Measurements from ENCODE around the gene BCAR3.
"Not testable (repeated sequence)": the region's sequence is repeated elsewhere in the genome, so short reads cannot be mapped to it uniquely, and the experiment has no call there.

Gene BCAR3

DNA sequence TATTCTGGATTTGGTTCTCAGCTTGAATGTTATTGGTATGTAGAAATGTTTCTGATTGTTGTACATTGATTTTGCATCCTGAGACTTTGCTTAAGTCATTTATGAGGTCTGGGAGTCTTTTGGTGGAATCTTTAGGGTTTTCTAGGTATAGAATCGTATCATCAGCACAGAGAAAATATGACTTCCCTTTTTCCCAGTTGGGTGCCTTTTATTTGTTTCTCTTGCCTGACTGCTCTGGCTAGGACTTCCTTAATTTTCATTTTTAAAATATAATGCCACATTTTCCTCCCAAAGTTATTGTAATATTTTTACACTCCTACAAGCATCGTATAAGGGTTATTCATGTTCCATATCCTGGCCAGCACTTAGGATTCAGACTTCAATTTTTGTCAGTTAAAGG, 122.6 kb downstream of the BCAR3 start:
- Mint-ChIP-seq H3K27ac (no peak overlapping the region), H3K36me3 (ENCODE audit: insufficient read depth) (no peaks in the 10 kb centered on the region)

DNA sequence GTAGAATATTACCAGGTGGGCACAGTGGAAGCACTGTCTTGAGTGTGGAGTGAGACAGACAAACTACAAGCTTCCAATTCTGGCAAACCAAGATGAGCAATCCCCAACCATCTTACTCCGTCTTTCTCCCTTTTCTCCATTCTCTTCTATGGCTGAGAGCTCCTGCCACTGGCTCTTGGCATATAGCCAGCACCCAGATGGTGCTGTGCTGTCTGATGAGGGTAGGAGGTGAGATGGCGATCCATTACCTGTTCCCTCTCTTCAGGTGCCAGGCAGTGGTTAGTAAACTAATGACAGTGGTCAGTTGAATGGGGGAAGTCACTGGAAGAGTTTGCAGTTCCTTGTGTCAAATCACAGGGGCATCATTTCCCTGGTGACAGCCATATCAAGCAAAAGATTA, 125.3 kb downstream of the BCAR3 start:
- ATAC-seq (replicated peaks), result no peak
- H3K4me1 Mint-ChIP-seq (ENCODE audit: low read depth in 2 of 2), result no peaks in the 10 kb centered on the region

More for the DNA sequence above, 122.6 kb downstream of the BCAR3 start:
- no peaks in the 10 kb centered on the region for H3K4me1 Mint-ChIP-seq (ENCODE audit: low read depth in 2 of 2)
- no peak for ATAC-seq (replicated peaks)
- H3K27me3 Mint-ChIP-seq, result peaks cover 32 to 41% of the 10 kb centered on the region in 2 donors
- H3K4me3 Mint-ChIP-seq, result no peak overlapping the region
- no peaks in the 10 kb centered on the region for H3K9me3 Mint-ChIP-seq
- no peak for DNase-seq

DNA sequence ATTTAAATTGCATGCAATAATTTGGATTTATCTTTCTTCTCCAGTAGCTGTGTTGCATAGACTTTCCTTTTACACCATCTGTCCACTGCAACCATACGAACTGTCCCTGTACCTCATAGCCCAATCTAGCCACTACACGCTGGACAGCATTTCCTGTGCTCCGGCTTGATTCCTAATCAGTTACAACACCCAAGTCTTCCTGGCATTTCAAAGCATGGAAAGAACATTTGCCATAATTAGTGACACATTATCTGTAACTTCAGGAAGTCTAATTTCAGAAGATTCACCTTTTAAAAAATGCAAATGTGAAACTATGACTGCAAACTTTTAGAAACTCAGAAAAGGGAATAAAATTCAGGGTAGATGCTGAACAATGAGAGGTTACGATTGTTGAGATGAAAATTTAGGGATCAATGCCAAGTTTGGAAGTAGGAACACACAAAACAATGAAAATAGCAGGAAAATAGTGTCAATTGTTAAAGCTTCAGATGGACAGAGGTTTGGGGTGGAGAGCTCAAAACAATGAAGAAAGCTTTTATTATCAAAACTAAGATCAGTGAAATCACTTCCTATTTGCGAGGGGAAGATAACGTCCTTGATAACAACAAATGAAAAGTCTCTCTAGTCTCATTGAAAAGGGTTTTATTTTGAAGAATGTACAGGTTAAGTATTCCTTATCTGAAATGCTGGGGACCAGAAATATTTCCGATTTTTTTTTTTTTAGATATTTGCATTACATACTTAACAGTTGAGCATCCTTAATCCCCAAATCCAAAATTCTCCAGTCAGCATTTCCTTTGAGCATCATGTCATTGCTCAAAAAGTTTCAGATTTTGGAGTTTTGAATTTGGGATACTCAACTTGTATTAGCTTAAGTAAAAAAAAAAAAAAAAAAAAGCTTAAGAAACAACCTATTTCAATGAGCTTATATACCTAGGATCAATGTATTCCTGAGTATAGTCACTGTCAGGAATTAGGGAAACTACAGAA, 126.5 kb downstream of the BCAR3 start:
- H3K27me3 Mint-ChIP-seq, result peaks cover 60 to 78% of the 10 kb centered on the region in 2 donors
- DNase-seq (no peak), ATAC-seq (replicated peaks) (no peak)
- H3K36me3 Mint-ChIP-seq (ENCODE audit: insufficient read depth), result no peaks in the 10 kb centered on the region
- H3K9me3 Mint-ChIP-seq, result no peaks in the 10 kb centered on the region
- no peak overlapping the region for H3K4me3 Mint-ChIP-seq
- H3K27ac Mint-ChIP-seq, result no peak overlapping the region
- no peaks in the 10 kb centered on the region for H3K4me1 Mint-ChIP-seq (ENCODE audit: low read depth in 2 of 2)

More for the DNA sequence above, 125.3 kb downstream of the BCAR3 start:
- Mint-ChIP-seq H3K27me3 (peaks cover 57 to 69% of the 10 kb centered on the region in 2 donors), H3K36me3 (ENCODE audit: insufficient read depth) (no peaks in the 10 kb centered on the region), H3K9me3 (no peaks in the 10 kb centered on the region), H3K4me3 (no peak overlapping the region), H3K27ac (no peak overlapping the region)
- DNase-seq, result no peak

DNA sequence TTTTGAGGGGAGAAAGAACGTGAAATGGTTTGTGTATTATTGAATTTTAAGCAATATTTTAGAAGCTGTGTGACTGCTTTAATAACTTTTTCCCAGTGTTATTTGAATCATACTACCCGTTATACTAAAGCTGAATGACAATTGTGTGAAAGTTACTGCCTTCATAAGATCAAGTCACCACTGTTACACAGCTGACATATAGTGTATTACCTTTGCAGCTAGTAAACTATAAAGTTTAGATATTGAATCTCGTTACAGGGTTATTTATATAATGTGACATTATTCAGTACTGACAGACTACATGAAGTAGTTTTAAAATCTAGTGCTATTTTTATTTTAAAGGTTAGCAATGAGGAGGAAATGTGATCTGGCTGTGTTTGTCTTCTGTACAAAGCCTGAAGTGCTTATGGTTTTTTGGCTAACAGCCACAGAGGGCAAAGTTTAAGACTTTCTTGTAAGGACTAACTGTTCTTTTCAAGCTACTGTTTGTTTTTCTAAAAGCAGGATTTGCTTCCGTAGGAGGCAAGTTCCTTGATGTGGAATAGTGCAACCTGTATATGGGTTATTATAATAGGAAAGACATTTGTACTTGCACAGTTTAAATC, 127.6 kb downstream of the BCAR3 start:
- DNase-seq; ATAC-seq (replicated peaks); H3K4me1 Mint-ChIP-seq (ENCODE audit: low read depth in 2 of 2); H3K9me3 Mint-ChIP-seq; H3K36me3 Mint-ChIP-seq (ENCODE audit: insufficient read depth); H3K4me3 Mint-ChIP-seq; H3K27ac Mint-ChIP-seq: not testable (repeated sequence)
- H3K27me3 Mint-ChIP-seq, result peaks cover 52 to 68% of the 10 kb centered on the region in 2 donors

DNA sequence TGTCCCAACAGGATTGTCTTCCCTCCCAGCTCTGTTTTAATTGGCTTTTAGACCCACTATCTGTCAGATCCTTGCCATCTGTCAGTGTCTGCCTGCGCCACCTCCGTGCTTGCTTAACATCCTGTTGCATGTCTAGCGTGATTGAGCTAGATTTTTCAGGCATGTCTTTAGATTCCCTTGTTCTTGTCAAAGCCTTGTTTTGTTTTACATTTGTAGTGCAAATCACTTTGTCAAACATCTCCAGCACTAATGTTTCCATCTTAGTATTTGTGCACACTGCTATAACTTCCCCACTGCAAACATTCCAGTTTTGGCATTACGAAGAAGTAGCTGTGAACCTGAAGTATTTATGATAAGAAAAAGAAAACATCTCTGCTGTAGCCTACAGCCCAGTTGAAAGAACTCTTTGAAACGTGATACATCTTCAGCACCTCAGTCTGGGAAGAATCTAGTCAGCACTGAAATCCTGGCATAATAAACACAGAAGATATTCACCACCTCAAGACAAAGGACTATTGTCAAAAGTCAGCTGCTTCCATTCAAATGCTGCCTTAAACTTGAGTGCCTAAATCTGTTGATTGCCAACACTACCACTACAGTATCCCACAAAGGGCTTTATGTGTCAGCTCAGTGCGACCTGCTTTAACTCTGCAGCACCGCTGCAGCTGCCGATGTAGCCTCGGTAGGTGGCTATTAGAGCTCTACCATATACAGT, 128.7 kb downstream of the BCAR3 start:
- ATAC-seq (replicated peaks), result no peak
- H3K9me3 Mint-ChIP-seq, result no peaks in the 10 kb centered on the region
- H3K4me3 Mint-ChIP-seq, result no peak overlapping the region
- peaks cover 52 to 58% of the 10 kb centered on the region in 2 donors for H3K27me3 Mint-ChIP-seq
- no peak overlapping the region for H3K27ac Mint-ChIP-seq
- no peaks in the 10 kb centered on the region for H3K36me3 Mint-ChIP-seq (ENCODE audit: insufficient read depth)
- DNase-seq, result no peak
- no peaks in the 10 kb centered on the region for H3K4me1 Mint-ChIP-seq (ENCODE audit: low read depth in 2 of 2)

DNA sequence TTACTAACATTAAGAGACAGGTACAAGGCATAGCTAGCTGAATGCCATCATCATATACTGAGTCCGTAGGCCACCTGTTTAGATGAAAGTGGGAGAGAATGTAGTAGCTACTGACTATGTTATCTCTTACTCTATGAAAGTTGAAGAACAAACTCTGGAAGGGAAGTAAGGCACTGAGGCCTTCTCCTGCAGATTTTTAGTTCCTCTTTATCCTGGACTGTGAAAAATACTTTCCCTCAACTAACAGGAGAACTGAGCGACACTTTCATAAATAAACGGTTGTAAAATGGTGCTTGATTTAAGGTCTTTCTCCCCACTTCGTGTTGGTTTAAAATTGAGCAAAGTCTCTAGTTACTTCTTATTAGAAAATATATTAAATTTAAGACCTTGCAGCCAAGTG, 131.8 kb downstream of the BCAR3 start:
- H3K4me3 Mint-ChIP-seq, result no peak overlapping the region
- peaks cover 45 to 59% of the 10 kb centered on the region in 2 donors for H3K27me3 Mint-ChIP-seq
- no peaks in the 10 kb centered on the region for H3K36me3 Mint-ChIP-seq (ENCODE audit: insufficient read depth)
- H3K9me3 Mint-ChIP-seq, result no peaks in the 10 kb centered on the region
- no peaks in the 10 kb centered on the region for H3K4me1 Mint-ChIP-seq (ENCODE audit: low read depth in 2 of 2)
- ATAC-seq (replicated peaks) (no peak), DNase-seq (no peak)
- H3K27ac Mint-ChIP-seq, result no peak overlapping the region

DNA sequence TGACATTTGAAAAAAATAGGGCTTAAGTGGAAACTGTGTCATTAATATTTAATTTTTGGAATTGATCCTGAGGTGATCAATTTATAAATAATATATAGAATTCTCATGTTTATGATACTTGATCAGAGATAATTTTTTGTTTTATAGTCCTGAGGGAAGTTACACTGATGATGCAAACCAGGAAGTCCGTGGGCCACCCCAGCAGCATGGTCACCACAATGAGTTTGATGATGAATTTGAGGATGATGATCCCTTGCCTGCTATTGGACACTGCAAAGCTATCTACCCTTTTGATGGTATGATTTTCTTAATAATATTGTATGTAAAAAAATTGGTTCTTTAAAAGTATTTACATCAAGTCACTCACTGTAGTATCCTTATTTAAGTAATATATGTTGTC, 132.5 kb downstream of the BCAR3 start:
- DNase-seq, result no peak
- H3K4me3 Mint-ChIP-seq, result no peak overlapping the region
- H3K27me3 Mint-ChIP-seq, result peaks cover 38 to 57% of the 10 kb centered on the region in 2 donors
- no peaks in the 10 kb centered on the region for H3K4me1 Mint-ChIP-seq (ENCODE audit: low read depth in 2 of 2)
- H3K27ac Mint-ChIP-seq, result no peak overlapping the region
- no peaks in the 10 kb centered on the region for H3K9me3 Mint-ChIP-seq
- ATAC-seq (replicated peaks), result no peak
- no peaks in the 10 kb centered on the region for H3K36me3 Mint-ChIP-seq (ENCODE audit: insufficient read depth)

DNA sequence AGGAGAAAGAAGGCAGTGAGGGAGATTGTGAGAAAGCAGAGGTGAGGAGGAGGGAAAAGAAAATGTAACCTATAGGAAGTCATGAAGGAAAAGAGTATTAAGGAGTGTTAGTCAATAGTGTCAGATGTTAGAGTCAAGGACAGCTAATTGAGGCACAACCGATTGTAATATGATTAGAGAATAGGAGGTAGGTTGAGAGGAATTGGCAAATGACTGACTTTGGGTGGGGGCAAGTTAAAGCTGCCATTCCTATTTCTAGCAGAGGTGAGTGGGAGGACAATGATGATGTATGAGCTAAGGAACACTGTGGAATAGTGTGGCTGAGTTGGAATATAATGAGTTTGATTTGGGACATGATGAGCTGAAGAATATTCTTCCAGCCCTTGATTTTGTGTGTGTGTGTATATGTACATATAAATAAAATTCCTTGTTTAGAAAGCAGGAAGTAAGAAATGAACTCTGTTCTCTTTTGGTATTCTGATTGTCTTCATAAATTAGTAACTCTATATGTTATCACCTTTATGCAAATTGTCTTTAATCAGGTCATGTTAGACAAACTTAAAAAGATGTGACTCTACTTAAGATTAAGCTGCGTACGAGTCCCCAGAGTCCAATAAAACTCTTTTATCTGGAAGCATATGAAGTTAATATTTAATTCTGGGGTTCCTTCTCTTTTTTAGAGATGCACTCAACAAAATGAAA, 135.3 kb downstream of the BCAR3 start:
- DNase-seq (no peak), ATAC-seq (replicated peaks) (no peak)
- Mint-ChIP-seq H3K27ac (no peak overlapping the region), H3K36me3 (ENCODE audit: insufficient read depth) (no peaks in the 10 kb centered on the region), H3K27me3 (peaks cover 10 to 34% of the 10 kb centered on the region in 2 donors), H3K4me3 (no peak overlapping the region), H3K9me3 (no peaks in the 10 kb centered on the region), H3K4me1 (ENCODE audit: low read depth in 2 of 2) (no peaks in the 10 kb centered on the region)

DNA sequence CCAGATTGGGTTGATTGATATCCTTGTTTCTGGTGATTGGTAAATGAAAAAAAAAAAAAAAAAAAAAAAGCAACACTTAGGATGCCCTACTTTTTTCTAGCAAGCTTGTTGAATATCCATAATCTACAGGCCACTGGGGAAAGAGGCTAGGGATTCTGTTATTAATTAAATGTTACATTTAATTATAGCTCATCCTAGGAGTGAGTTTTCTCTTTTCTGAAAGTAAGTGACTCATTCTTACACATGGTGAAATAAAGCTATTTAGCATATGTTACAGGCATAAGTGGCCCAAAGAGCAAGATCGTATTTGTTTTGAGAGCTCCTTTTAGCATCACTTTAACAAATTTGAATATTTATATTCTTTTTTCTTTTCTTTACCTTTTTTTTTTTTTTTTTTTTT, 139.2 kb downstream of the BCAR3 start:
- H3K27me3 Mint-ChIP-seq, result peaks cover 3 to 30% of the 10 kb centered on the region in 2 donors

DNA sequence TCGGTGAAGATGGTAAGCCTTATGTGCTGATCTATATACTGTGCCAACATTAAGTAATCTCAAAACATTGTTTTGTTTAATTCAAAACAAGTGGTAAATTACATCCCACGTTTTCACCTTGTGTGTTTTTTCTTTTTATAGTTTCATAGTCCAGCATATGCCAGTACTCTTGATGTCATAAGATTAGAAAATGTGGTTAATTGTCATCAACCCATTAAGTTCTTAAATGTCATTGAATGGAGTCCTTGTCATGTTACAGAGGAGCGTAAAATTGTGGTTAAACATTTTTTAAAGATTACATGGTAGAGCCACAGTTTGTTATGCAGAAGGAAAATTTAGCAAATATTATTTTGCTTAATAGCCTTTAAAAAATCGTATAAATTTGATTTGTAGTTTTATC, 140.6 kb downstream of the BCAR3 start:
- Mint-ChIP-seq H3K4me3 (no peak overlapping the region), H3K36me3 (ENCODE audit: insufficient read depth) (no peaks in the 10 kb centered on the region), H3K9me3 (no peaks in the 10 kb centered on the region), H3K4me1 (ENCODE audit: low read depth in 2 of 2) (no peaks in the 10 kb centered on the region), H3K27me3 (peaks cover 9 to 32% of the 10 kb centered on the region in 2 donors), H3K27ac (no peak overlapping the region)
- no peak for ATAC-seq (replicated peaks)
- DNase-seq, result no peak

More for the DNA sequence above, 139.2 kb downstream of the BCAR3 start:
- ATAC-seq (replicated peaks), result no peak
- no peak overlapping the region for H3K4me3 Mint-ChIP-seq
- H3K4me1 Mint-ChIP-seq (ENCODE audit: low read depth in 2 of 2), result no peaks in the 10 kb centered on the region
- H3K27ac Mint-ChIP-seq, result no peak overlapping the region
- H3K36me3 Mint-ChIP-seq (ENCODE audit: insufficient read depth), result no peaks in the 10 kb centered on the region
- DNase-seq, result no peak
- no peaks in the 10 kb centered on the region for H3K9me3 Mint-ChIP-seq

DNA sequence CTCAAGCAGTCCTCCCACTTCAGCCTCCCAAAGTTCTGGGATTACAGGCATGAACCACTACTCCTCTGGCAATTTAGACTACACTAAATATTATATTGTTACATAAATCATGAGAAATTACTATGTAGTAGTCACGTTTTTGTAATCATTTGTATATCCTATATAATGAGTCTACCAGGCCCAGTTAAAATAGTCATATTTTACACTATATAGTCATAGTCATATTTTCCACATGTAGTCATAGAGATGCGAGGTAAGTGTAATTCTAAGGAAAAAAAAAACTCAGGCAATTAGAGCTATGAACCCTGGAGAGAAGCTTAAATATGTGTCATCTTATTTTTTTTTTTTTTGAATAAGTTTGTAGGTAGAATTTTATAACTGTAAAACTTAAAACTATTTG, 143.7 kb downstream of the BCAR3 start:
- DNase-seq (no peak), ATAC-seq (replicated peaks) (no peak)
- H3K27ac Mint-ChIP-seq, result no peak overlapping the region

DNA sequence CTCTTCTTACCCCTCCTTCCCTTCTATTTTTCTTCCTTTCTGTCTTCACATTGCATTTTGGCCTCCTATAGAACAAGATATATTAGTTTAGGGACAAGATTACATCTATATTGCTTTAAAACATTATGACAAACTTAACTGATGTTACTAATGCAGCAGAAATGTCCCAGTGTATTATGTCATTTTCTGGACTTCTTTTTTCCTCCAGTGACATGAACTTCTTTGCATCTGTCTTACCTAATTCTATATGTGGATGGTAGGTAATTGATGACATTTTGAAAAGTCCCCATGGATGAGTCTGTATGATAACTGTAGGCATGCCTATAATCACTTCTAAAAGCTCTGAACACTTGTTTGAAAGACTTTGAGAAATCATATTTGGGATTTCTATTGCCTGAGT, 144.2 kb downstream of the BCAR3 start:
- Mint-ChIP-seq H3K27ac (no peak overlapping the region), H3K4me3 (no peak overlapping the region), H3K36me3 (ENCODE audit: insufficient read depth) (no peaks in the 10 kb centered on the region), H3K4me1 (ENCODE audit: low read depth in 2 of 2) (no peaks in the 10 kb centered on the region), H3K27me3 (peaks cover 9 to 19% of the 10 kb centered on the region in 2 donors), H3K9me3 (no peaks in the 10 kb centered on the region)
- DNase-seq (no peak), ATAC-seq (replicated peaks) (no peak)

More for the DNA sequence above, 143.7 kb downstream of the BCAR3 start:
- H3K27me3 Mint-ChIP-seq, result peaks cover 9 to 19% of the 10 kb centered on the region in 2 donors
- H3K9me3 Mint-ChIP-seq, result no peaks in the 10 kb centered on the region
- no peak overlapping the region for H3K4me3 Mint-ChIP-seq
- no peaks in the 10 kb centered on the region for H3K36me3 Mint-ChIP-seq (ENCODE audit: insufficient read depth)
- no peaks in the 10 kb centered on the region for H3K4me1 Mint-ChIP-seq (ENCODE audit: low read depth in 2 of 2)

DNA sequence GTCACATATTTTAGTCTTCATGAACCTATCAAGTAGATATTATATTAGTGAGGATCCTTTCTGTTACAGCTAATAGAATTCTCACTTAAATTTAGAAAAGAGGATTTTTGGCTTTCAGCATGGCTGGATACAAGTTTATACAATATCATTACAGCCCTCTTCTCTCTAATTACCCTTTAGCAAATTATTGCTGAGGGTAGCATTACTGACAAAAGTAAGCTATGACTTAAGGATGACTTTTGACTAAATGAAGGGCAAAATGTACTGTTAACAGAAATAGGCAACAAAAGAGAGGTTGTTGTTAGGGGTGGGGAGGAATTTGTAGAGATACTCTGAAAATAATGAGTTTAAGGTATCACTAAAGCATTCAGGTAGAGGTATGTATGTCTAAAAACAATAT, 148.0 kb downstream of the BCAR3 start:
- no peak overlapping the region for H3K4me3 Mint-ChIP-seq
- H3K36me3 Mint-ChIP-seq (ENCODE audit: insufficient read depth), result no peaks in the 10 kb centered on the region
- no peaks in the 10 kb centered on the region for H3K4me1 Mint-ChIP-seq (ENCODE audit: low read depth in 2 of 2)
- DNase-seq (no peak), ATAC-seq (replicated peaks) (no peak)
- H3K9me3 Mint-ChIP-seq, result no peaks in the 10 kb centered on the region
- peaks cover 9 to 19% of the 10 kb centered on the region in 2 donors for H3K27me3 Mint-ChIP-seq
- H3K27ac Mint-ChIP-seq, result no peak overlapping the region

All from effector memory CD8-positive, alpha-beta T cell (primary cell).